ENCODE data around the gene ID4.

DNA sequence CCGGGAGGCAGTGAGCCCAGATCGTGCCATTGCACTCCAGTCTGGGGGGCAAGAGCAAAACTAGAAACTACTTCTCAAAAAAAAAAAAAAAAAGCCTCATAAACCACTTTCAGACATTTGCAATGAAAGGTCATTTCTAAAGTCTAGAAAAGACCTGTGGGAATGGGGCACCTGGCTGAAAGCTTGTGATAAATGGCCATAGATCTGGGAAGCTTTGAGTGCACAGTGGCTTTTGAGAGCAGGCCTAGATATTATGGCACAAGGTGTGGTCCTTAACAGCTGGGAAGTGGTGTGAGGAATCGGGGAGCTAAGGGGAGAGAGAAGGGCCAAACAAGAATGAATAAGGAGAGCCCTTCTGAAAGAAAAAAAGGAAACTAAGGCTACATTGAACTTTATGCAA lies 33.2 kb downstream of the ID4 start:
- TF ChIP-seq GATA3 (IDR thresholded peaks at IDR 0.05; ENCODE audit: low read depth, low read length) (no peak), GATA2 (IDR thresholded peaks at IDR 0.05; ENCODE audit: low read depth, low read length) (no peak)

Data from SH-SY5Y (cell line).